GM21576 (cell line): ENCODE measurements around the gene CD22.

Source experiments
- ATAC-seq: cut with Tn5 transposase; IDR thresholded peaks from one replicate; pipeline ENCODE4 v1.9.1; 2021; ENCODE audit warnings: mild to moderate bottlenecking, moderate library complexity; ENCODE audit not compliant: unreplicated experiment

The CD22 gene

GRCh38 chr19:35340431-35340830 is 11.4 kb downstream of the CD22 start:
- no peak for ATAC-seq

DNA sequence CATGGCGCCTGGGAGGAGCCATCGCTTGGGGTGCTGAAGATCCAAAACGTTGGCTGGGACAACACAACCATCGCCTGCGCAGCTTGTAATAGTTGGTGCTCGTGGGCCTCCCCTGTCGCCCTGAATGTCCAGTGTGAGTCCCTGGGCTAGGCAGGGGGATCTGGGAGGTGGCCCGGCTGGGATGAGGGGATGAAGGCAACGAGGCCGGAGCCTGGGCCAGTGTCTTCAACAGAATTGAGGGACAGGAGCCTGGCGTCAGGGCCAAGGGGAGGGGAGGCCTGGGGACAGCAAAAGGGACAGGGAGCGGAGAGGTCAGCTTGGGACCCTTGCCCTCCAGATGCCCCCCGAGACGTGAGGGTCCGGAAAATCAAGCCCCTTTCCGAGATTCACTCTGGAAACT is 12.0 kb downstream of the CD22 start:
- ATAC-seq: no peak

- ATAC-seq: no peak
These were observed 12.7 kb downstream of the CD22 start for GRCh38 chr19:35341565-35342225.

DNA sequence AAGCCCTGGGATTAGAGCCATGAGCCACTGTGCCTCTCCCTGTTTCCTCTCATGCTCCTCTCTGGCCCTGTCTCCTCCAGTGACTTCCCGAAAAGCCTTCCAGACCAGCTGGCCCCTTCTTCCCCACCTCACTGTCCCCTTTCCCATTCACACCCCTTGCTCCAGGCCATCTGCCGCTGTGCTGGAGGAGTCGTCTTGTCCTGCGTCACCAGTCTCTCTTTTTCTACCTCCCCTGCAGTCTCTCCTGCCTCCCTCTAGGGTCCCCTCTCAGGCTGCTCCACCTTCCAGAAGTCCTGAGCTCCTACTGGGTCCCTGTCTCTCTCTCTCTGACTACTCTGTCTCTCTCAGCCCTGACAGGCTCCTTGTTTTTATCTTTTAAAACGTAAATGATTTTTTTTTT is 13.4 kb downstream of the CD22 start:
- no peak for ATAC-seq

DNA sequence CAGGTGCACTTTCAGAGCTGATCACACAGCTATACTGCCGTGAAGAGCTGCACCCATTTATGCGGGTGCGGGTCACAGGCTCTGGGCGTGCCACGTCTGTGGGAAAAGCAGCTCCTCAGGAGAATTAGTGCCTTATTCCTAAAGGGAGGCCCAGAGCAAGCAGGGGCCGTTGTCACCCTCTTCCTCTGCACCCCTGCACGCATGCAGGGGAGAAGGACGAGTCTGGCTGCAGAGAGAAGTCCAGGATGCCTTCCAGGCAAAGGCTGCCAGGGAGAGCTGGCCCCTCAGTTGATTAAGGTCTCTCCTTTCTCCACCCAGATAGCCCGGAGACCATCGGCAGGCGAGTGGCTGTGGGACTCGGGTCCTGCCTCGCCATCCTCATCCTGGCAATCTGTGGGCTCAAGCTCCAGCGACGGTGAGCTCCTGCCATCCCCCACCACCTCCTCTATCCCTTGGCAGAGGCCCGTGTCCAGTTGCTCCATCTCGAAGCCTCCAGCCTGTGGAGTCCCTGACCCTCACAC is 15.6 kb downstream of the CD22 start:
- ATAC-seq: no peak

GRCh38 chr19:35345671-35346111 is 16.7 kb downstream of the CD22 start:
- ATAC-seq: no peak

DNA sequence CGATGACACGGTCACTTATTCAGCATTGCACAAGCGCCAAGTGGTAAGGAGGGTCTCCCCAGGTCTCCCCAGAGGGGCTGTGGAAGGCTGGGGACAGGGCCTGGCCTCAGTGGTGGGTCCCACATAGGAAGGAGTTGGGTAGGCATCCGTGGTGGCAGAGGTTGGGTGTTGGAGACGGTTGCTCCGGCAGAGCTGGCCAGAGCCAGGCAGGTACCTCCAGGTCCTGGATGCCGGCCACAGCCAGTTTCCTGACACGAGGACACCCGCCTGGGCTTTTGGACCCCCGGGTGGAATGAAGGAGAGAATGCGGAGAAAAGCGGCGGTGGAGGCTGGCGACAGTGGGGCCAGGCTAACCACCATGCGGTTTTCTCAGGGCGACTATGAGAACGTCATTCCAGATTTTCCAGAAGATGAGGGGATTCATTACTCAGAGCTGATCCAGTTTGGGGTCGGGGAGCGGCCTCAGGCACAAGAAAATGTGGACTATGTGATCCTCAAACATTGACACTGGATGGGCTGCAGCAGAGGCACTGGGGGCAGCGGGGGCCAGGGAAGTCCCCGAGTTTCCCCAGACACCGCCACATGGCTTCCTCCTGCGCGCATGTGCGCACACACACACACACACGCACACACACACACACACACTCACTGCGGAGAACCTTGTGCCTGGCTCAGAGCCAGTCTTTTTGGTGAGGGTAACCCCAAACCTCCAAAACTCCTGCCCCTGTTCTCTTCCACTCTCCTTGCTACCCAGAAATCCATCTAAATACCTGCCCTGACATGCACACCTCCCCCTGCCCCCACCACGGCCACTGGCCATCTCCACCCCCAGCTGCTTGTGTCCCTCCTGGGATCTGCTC is 17.4 kb downstream of the CD22 start:
- no peak for ATAC-seq

GRCh38 chr19:35347171-35347929 is 18.4 kb downstream of the CD22 start, which contains the start of gene FFAR1:
TSS of gene FFAR1 (plus strand) at chr19:35347902. CDS start at chr19:35351552, 3,650 bp downstream.
- peak; percentile 56 for ATAC-seq

GRCh38 chr19:35347930-35348298 is 18.9 kb downstream of the CD22 start:
- no peak for ATAC-seq

DNA sequence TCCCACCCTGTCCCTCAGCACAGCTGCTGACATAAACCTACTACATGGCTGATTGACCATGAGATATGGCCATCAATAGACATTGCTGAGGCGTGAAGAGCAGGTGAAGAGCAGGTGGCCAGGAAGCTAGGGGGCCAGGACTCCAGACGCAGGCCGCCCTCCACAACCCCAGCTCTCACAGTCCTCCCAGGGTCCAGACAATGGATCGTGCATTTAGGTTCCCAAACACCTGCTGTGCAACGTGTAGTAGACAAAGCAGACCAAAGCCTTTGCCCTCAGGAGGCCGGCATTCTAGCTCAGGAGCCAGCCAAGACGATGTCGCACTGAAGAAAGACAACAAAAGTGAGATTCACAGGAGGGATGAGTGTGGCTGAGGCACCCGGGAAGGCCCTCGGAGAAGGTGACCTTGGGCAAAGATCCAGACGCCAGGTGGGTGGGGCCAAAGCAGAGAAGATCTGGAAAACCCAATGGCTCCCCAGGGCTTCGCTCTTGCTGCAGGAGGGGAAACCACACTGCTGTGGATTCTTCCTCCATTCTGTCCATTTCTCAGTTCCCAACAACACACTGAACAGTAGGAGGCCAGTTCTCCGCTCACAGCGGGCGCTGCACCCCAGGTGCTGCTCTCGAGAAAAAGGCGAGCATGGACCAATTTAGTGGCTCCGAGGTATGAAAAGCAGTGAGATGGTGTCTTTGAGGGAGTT is 20.1 kb downstream of the CD22 start:
- ATAC-seq: no peak

DNA sequence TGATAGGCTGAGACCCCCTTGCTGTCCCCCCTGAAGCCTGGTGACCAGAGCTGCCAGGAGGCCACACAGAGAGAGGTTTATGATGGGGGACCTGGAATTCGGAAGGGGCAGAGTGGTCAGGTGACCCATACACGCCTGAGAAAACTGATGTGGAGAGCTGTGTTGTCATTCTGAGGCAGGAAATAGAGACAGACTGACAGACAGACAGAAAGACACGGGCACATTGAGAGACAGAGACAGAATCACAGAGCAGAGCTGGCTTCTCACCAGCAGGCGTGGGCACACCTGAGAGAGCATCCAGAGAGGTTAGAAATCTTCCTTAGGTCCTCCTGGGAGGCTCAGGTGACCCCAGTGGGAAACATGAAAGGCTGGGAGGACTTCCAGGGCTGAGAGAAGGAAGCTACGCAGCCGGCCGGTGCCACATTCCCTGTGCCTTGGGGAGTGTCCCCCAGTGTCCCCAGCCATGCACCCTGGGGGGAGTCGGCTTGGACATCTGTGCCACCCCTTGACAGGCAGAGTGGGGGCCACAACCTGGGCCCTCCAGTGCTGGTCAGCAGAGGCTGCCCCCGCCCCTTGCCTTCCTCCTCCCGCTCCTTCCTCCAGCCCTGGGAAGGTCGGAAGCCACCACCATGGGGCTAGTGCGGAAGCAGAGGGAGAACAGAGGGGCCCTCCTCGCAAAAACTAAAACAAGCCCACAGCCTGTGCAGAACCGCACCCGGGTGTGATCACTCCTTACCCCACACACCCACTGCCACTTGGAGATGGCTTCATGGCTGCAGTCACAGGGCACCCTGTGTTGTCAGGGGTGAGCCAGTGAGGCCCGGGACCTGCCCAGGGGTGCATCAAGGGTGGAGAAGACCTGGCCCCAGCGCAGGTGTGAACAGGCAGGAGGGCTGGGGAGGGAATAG is 20.9 kb downstream of the CD22 start:
- ATAC-seq: no peak

- no peak for ATAC-seq
These were observed 21.6 kb downstream of the CD22 start for GRCh38 chr19:35350591-35350990.

- ATAC-seq: no peak
These were observed 22.6 kb downstream of the CD22 start for GRCh38 chr19:35351411-35352176.

DNA sequence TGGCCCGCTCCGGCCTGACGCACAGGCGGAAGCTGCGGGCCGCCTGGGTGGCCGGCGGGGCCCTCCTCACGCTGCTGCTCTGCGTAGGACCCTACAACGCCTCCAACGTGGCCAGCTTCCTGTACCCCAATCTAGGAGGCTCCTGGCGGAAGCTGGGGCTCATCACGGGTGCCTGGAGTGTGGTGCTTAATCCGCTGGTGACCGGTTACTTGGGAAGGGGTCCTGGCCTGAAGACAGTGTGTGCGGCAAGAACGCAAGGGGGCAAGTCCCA is 23.1 kb downstream of the CD22 start:
- ATAC-seq: no peak

DNA sequence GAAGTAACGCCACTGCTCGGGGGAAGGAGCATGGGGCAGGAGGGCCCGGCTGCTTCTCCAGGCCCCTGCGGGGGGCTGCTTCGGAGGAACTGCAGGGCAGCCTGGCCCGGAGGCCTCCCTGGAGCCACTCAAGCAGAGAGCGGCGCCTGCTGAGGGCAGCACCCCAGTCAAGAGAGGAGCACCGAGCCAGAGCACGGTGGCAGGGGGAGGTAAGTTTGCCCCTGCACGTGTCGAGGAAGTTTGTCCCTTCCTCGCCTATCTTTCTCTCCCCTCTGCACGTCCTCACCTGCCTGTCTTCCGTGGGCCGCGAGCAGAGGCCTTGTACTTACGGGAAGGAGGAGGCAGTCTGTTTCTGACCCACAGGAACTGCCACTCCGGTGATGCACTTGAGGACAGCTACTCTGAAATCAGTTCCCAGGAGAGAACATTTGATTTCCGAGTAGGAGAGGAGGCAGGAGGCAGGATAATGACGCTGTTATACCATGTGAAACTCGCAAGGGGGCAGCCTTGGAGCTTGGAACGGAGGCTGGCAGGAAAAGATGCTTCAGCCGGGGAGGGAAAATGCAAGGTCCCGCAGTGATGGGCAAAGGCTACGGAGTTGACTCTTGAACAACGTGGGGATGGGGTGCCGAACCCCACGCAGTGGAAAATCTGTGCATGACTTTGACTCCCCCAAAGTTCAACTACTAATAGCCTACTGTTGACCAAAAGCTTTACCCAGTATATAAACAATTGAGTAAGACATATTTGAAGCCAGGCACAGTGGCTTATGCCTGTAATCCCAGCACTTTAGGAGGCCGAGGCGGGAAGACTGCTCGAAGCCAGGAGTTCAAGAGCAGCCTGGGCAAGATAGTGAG is 23.7 kb downstream of the CD22 start:
- ATAC-seq: no peak

DNA sequence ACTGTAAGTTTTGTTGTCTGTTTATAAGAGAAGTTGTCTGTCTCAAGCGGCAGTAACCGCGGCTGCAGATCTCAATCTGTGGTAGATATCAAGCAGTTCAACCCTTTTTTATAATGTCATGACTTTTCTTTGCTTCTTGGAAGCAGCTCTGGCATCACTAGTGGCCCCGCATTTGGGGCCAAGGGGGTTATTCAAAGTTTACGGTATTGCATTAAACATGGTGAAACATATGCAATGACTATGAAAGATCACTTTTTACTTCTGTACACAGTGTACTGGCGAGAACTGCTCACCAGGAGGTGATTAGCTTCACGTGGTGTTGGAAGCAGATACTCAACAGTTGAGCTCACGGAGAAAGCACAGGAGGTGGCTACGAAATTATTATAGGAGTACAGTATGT is 24.6 kb downstream of the CD22 start:
- no peak for ATAC-seq

DNA sequence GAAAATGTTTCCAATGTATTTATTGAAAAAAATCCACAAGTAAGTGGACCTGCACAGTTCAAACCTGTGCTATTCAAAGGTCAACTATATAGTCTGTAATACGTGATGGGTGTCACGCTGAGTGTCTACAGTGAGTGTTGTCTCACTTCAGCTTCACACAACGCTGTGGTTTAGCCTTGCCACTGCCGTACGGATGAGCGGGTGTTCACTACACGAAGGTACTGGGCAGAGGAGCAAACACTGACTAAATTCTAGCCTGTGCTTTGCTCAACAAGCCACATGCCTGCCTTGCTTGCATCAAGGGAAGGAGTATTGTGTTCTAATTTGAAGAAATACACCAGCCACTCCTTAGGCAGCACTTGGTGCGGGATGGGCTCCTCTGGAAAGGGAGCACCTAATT is 25.9 kb downstream of the CD22 start:
- no peak for ATAC-seq

DNA sequence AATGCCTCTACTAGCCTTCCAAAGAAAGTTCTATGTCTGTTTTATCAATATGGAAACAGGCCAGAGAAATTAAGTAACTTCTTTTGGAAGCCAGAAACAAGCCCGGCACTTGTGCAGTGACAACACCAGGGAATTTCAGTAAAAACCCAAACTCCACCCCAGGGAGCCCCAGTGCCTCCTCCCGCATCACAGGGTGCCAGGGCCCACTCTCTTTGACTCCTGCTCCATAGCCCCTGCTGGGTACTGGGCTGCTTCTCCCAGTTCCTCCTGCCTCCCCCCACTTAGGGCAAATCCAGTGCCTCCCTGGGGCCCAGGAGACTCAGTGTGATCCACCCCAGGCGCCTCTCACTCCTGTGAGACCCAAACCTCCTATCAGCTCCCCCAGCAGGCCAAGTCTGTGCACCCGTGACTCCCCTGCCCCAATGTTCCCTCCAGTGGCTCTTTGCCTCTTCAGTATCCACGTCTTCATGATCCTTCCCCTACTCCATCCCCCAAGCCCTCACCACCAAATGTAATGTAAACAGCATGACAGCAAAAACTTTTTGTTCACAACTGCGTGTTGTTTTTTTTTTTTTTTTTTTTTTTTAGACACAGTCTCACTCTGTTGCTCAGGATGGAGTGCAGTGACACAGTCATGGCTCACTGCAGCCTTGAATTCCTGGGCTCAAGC is 26.9 kb downstream of the CD22 start:
- no peak for ATAC-seq
